ENCODE data around the gene CENPH. TPM values are rescaled to one million over a fixed set of nuclear protein-coding genes. Genes with fewer than 3 reads are reported as not detected.
"Not testable (repeated sequence)": the region's sequence is repeated elsewhere in the genome, so short reads cannot be mapped to it uniquely, and the experiment has no call there.

Gene CENPH
- 17.1 TPM for total RNA-seq

- no peak for FAIRE-seq
- peak; percentile 84 to 91 for DNase-seq (ENCODE audit: low spot score in 2 of 2)
Observed at GRCh38 chr5:69189162-69190086, at the start of gene CENPH. TSS of gene CENPH (plus strand) at chr5:69189583. CDS start at chr5:69189635, 52 bp downstream.

GRCh38 chr5:69140239-69140638 lies 49.1 kb upstream of the CENPH start:
- FAIRE-seq; DNase-seq (ENCODE audit: low spot score in 2 of 2): not testable (repeated sequence)

GRCh38 chr5:69140827-69141226 lies 48.6 kb upstream of the CENPH start:
- DNase-seq (ENCODE audit: low spot score in 2 of 2) = no peak
- FAIRE-seq = no peak

GRCh38 chr5:69148576-69148975 lies 40.8 kb upstream of the CENPH start:
- FAIRE-seq = not testable (repeated sequence)

GRCh38 chr5:69148981-69149675 lies 40.3 kb upstream of the CENPH start:
- no peak for DNase-seq (ENCODE audit: low spot score in 2 of 2)
- no peak for FAIRE-seq

More at GRCh38 chr5:69148576-69148975, 40.8 kb upstream of the CENPH start:
- not testable (repeated sequence) for DNase-seq (ENCODE audit: low spot score in 2 of 2)

GRCh38 chr5:69149676-69150010 lies 39.7 kb upstream of the CENPH start:
- DNase-seq (ENCODE audit: low spot score in 2 of 2) (no peak), FAIRE-seq (no peak)

GRCh38 chr5:69152731-69153130 lies 36.7 kb upstream of the CENPH start:
- no peak for FAIRE-seq

GRCh38 chr5:69156456-69156855 lies 32.9 kb upstream of the CENPH start:
- DNase-seq (ENCODE audit: low spot score in 2 of 2) (no peak), FAIRE-seq (no peak)

More at GRCh38 chr5:69152731-69153130, 36.7 kb upstream of the CENPH start:
- DNase-seq (ENCODE audit: low spot score in 2 of 2) = no peak

GRCh38 chr5:69158039-69158438 lies 31.3 kb upstream of the CENPH start:
- FAIRE-seq = no peak
- no peak for DNase-seq (ENCODE audit: low spot score in 2 of 2)

GRCh38 chr5:69160651-69161050 lies 28.7 kb upstream of the CENPH start:
- no peak for DNase-seq (ENCODE audit: low spot score in 2 of 2)
- no peak for FAIRE-seq

GRCh38 chr5:69166686-69167492 lies 22.5 kb upstream of the CENPH start, which contains the start of gene CCNB1:
TSS of gene CCNB1 (plus strand) at chr5:69167150. CDS start at chr5:69167263, 113 bp downstream.
- DNase-seq (ENCODE audit: low spot score in 2 of 2) = peak; percentile 88 to 99
- peak; percentile 10 for FAIRE-seq

- DNase-seq (ENCODE audit: low spot score in 2 of 2) = no peak
Observed at GRCh38 chr5:69167493-69167855, 21.9 kb upstream of the CENPH start.

GRCh38 chr5:69167929-69168328 lies 21.5 kb upstream of the CENPH start:
- FAIRE-seq (no peak), DNase-seq (ENCODE audit: low spot score in 2 of 2) (no peak)

More at GRCh38 chr5:69167493-69167855, 21.9 kb upstream of the CENPH start:
- no peak for FAIRE-seq

GRCh38 chr5:69170495-69170894 lies 18.9 kb upstream of the CENPH start:
- no peak for DNase-seq (ENCODE audit: low spot score in 2 of 2)
- no peak for FAIRE-seq

- DNase-seq (ENCODE audit: low spot score in 2 of 2) = no peak
- FAIRE-seq = no peak
Observed at GRCh38 chr5:69170969-69171368, 18.4 kb upstream of the CENPH start.

GRCh38 chr5:69181659-69182293 lies 7.6 kb upstream of the CENPH start:
- not testable (repeated sequence) for FAIRE-seq; DNase-seq (ENCODE audit: low spot score in 2 of 2)

GRCh38 chr5:69184621-69185020 lies 4.8 kb upstream of the CENPH start:
- no peak for FAIRE-seq
- no peak for DNase-seq (ENCODE audit: low spot score in 2 of 2)

GRCh38 chr5:69187342-69187741 lies 2.0 kb upstream of the CENPH start:
- DNase-seq (ENCODE audit: low spot score in 2 of 2) (no peak), FAIRE-seq (no peak)

GRCh38 chr5:69188811-69189161 lies 597 bp upstream of the CENPH start:
- no peak for FAIRE-seq
- no peak for DNase-seq (ENCODE audit: low spot score in 2 of 2)

GRCh38 chr5:69202497-69202896 lies 13.1 kb downstream of the CENPH start:
- FAIRE-seq = no peak

More at GRCh38 chr5:69202497-69202896, 13.1 kb downstream of the CENPH start:
- no peak for DNase-seq (ENCODE audit: low spot score in 2 of 2)
